ENCODE data around the gene C11orf54. TPM values are rescaled to one million over a fixed set of nuclear protein-coding genes. Genes with fewer than 3 reads are reported as not detected.

Gene C11orf54
- total RNA-seq, 1 experiment from 2014 or later, result 18.0 TPM

DNA sequence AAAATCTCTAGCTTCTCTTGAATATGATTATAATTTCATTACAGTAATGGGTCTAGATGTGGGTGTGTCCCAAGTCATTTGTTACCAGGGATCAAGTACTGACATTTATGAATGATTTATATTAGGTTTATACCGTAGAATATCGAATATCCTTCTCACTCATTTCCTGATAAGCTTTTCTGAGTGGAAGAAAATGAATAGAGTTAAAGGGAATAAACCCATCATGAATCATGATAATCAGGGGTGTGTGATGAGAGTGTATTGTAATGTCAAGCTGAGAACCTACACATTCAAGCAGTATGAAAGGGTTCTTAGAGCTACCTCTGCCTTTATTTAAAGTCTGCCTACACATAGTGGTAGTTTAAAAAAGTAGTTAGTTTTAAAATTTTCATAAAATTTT, 59.9 kb downstream of the C11orf54 start:
- H2BK15ac ChIP-seq (ENCODE audit: low read depth, low read length), result no peak overlapping the region
- H2BK12ac ChIP-seq (ENCODE audit: insufficient read length, low read depth, low read length), result no peak overlapping the region
- Mint-ChIP-seq H3K9me3 (no peaks in the 10 kb centered on the region), H3K4me3 (no peak overlapping the region), H3K4me1 (no peaks in the 10 kb centered on the region), H3K27me3 (ENCODE audit: low read depth) (no peaks in the 10 kb centered on the region), H3K36me3 (ENCODE audit: insufficient read depth in 1 of 3, low read depth in 3 of 3) (peaks cover 27 to 89% (median 78%) of the 10 kb centered on the region in 3 experiments), H3K27ac (no peak overlapping the region)
- no peaks in the 10 kb centered on the region for H3K9me3 ChIP-seq (ENCODE audit: control insufficient read depth, low read depth, low read length)
- H4K8ac ChIP-seq (replicated peaks; ENCODE audit: insufficient read length, low read depth, low read length), result no peak overlapping the region
- no peaks in the 10 kb centered on the region for H3K79me1 ChIP-seq (ENCODE audit: insufficient read depth, low read depth, low read length, poor library complexity, severe bottlenecking)
- H3K23ac ChIP-seq (ENCODE audit: insufficient read length, low read depth, low read length), result no peak overlapping the region
- H2BK120ac ChIP-seq (ENCODE audit: low read depth, low read length, poor library complexity, severe bottlenecking), result no peak overlapping the region
- H3K14ac ChIP-seq (ENCODE audit: insufficient read depth, low read length), result no peak overlapping the region
- no peaks in the 10 kb centered on the region for H4K20me1 ChIP-seq (ENCODE audit: control insufficient read depth, insufficient read depth, insufficient read length)
- H4K91ac ChIP-seq (ENCODE audit: insufficient read length, low read depth, low read length), result no peak overlapping the region
- H4K5ac ChIP-seq (ENCODE audit: insufficient read length, low read depth, low read length), result no peak overlapping the region
- no peak overlapping the region for H3K4me2 ChIP-seq (ENCODE audit: insufficient read depth, insufficient read length, low read length)
- H2AK5ac ChIP-seq (ENCODE audit: insufficient read length, low read length), result no peak overlapping the region
- H2BK20ac ChIP-seq (ENCODE audit: low read depth, low read length, poor library complexity, severe bottlenecking), result no peak overlapping the region
- no peak overlapping the region for H3K9ac ChIP-seq (ENCODE audit: extremely low read depth, insufficient read length, low read length)
- H3K4me1 ChIP-seq (ENCODE audit: insufficient read depth, low read length), result no peaks in the 10 kb centered on the region
- H3K56ac ChIP-seq (ENCODE audit: insufficient read length, low read depth, low read length), result no peak overlapping the region
- H3K27ac ChIP-seq (ENCODE audit: insufficient read length, low read depth, low read length), result no peak overlapping the region
- H3K23me2 ChIP-seq (ENCODE audit: insufficient read length, low read depth, low read length, poor library complexity, severe bottlenecking), result no peaks in the 10 kb centered on the region
- no peak overlapping the region for H2AFZ ChIP-seq (ENCODE audit: low read length)
- no peak overlapping the region for H3K18ac ChIP-seq (ENCODE audit: insufficient read length, low read depth, low read length)
- no CpG with 5 or more reads among the region's 2 CpGs for WGBS (ENCODE audit: extremely low coverage, insufficient read length, low lambda C conversion rate)
- 0 out of 2 replicates have a peak, but pooled peaks cover 2% of the 10 kb centered on the region for H3K79me2 ChIP-seq (ENCODE audit: insufficient read depth, low read length)
- DNase-seq, result no peak
- H3K4ac ChIP-seq (ENCODE audit: low read depth, low read length), result no peak overlapping the region
- no peak overlapping the region for H3T11ph ChIP-seq (ENCODE audit: low read length)
- no peaks in the 10 kb centered on the region for H3K27me3 ChIP-seq (ENCODE audit: insufficient read depth, low read length)
- TF ChIP-seq, protein P1, sequence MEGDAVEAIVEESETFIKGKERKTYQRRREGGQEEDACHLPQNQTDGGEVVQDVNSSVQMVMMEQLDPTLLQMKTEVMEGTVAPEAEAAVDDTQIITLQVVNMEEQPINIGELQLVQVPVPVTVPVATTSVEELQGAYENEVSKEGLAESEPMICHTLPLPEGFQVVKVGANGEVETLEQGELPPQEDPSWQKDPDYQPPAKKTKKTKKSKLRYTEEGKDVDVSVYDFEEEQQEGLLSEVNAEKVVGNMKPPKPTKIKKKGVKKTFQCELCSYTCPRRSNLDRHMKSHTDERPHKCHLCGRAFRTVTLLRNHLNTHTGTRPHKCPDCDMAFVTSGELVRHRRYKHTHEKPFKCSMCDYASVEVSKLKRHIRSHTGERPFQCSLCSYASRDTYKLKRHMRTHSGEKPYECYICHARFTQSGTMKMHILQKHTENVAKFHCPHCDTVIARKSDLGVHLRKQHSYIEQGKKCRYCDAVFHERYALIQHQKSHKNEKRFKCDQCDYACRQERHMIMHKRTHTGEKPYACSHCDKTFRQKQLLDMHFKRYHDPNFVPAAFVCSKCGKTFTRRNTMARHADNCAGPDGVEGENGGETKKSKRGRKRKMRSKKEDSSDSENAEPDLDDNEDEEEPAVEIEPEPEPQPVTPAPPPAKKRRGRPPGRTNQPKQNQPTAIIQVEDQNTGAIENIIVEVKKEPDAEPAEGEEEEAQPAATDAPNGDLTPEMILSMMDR (conservative IDR thresholded peaks at IDR 0.05), result no peak
- H2BK5ac ChIP-seq (ENCODE audit: insufficient read length, low read length), result no peak overlapping the region
